IPS-18c (cell line): ENCODE data around the gene CCDC152.
"Not testable (repeated sequence)": the region's sequence is repeated elsewhere in the genome, so short reads cannot be mapped to it uniquely, and the experiment has no call there.

Experiments used
- H3K4me3 ChIP-seq: 2 replicates; pipeline ENCODE4 v1.7.0; 2013; ENCODE audit warnings: low read depth, mild to moderate bottlenecking, low read length, moderate library complexity; ENCODE audit not compliant: insufficient read depth
- H3K9me3 ChIP-seq: one replicate; pipeline ENCODE4 v1.6.1; 2013; ENCODE audit warnings: mild to moderate bottlenecking, low read length, moderate library complexity; ENCODE audit not compliant: control insufficient read depth, insufficient read depth

Gene CCDC152

DNA sequence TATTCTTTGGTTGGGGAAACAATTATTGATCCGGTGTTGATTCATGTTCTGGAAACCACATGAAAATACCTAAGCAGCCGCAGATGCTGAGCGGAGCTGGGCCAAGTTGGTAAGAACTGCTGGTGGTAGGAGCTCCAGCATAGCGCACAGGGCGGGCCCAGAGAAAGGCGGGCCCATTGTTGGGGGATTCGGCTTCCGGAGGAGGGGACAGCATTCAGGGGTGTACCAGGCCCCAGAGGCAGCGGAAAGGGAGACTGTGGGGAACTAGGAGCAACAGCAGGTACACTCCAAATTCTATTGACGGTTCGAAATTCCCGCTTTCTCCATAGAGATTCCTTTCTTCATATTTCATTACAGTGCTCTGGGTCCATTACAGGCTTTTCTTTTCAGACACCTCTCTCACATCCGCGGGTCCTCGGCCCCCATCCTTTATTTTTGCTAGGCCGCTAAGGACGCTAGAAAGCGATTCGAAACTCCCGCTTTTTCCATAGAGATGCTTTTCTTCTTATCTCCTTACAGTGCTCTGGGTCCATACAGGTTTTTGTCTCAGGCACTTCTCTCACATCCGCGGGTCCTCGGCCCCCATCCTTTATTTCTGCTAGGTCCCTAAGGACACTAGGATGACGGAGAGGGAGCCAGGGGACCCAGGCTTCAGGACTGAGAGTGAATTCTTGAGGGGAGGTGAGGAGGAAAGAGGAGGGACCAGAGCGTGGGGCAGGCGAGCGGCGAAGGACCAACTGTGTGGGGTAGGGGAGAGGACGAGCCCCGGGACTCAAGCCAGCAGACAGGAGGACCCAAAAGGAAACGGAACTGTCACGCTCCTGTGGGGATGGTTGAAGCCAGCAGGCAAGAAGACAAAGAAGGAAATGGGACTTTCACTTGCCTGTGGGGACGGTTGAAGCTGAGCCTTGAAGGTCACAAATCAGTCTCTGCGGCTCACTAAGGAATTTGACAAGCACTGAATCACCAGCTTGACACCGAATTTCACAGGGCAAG is at the start of gene CCDC152:
Gene CCDC152, plus strand, starts transcription at position 213 of the 996 bp plus-strand sequence. CDS start 2,304 bp downstream, outside the sequence.
- H3K4me3 ChIP-seq = peak within 1 kb of the TSS; percentile 53
- no peaks in the 10 kb centered on the region for H3K9me3 ChIP-seq

DNA sequence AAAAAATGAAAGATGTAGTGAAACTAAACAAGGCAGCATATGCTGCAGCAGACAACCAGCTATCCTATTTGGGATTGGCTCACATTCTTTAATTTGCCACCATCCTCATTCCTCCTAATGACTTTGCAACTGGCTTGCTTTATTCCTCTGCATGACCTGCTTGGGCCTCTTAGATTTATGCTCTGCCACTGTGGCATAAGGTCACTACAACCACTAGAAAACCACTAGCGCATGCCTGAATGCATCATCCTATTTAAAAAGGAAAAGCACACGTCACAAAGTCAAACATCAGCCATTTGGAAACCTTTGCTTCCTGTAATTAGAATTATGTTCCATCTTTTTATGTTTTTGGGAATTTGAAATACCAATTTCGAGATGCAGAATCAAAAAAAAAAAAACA is 40.8 kb upstream of the CCDC152 start:
- H3K9me3 ChIP-seq = no peaks in the 10 kb centered on the region
- H3K4me3 ChIP-seq = no peak overlapping the region

- Histone ChIP-seq H3K4me3 (no peak overlapping the region), H3K9me3 (no peaks in the 10 kb centered on the region)
These were observed 38.0 kb upstream of the CCDC152 start for GRCh38 chr5:42718591-42718990.

DNA sequence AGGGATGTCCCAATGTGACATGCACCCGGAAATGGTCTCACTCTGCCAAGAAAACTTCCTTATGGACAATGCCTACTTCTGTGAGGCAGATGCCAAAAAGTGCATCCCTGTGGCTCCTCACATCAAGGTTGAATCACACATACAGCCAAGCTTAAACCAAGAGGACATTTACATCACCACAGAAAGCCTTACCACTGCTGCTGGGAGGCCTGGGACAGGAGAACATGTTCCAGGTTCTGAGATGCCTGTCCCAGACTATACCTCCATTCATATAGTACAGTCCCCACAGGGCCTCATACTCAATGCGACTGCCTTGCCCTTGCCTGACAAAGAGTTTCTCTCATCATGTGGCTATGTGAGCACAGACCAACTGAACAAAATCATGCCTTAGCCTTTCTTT is 37.6 kb upstream of the CCDC152 start:
- no peak overlapping the region for H3K4me3 ChIP-seq
- no peaks in the 10 kb centered on the region for H3K9me3 ChIP-seq

- Histone ChIP-seq H3K4me3 (no peak overlapping the region), H3K9me3 (no peaks in the 10 kb centered on the region)
These were observed 36.4 kb upstream of the CCDC152 start for GRCh38 chr5:42720251-42720650.

GRCh38 chr5:42721484-42721883 is 35.1 kb upstream of the CCDC152 start:
- Histone ChIP-seq H3K4me3 (no peak overlapping the region), H3K9me3 (no peaks in the 10 kb centered on the region)

DNA sequence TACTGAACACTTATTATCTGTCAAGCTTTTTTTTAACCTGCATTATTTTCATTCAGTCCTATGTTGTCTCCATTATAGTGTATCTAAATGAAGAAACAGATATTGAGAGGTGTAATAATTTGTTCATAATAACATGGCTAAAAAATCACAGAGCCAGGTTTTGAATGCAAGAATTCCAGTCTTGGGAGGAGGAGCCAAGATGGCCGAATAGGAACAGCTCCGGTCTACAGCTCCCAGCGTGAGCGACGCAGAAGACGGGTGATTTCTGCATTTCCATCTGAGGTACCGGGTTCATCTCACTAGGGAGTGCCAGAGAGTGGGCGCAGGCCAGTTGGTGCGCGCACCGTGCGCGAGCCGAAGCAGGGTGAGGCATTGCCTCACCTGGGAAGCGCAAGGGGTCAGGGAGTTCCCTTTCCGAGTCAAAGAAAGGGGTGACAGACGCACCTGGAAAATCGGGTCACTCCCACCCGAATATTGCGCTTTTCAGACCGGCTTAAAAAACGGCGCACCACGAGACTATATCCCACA is 22.0 kb upstream of the CCDC152 start:
- not testable (repeated sequence) for H3K9me3 ChIP-seq, H3K4me3 ChIP-seq

GRCh38 chr5:42740920-42741319 is 15.7 kb upstream of the CCDC152 start:
- H3K4me3 ChIP-seq = no peak overlapping the region
- H3K9me3 ChIP-seq = no peaks in the 10 kb centered on the region

DNA sequence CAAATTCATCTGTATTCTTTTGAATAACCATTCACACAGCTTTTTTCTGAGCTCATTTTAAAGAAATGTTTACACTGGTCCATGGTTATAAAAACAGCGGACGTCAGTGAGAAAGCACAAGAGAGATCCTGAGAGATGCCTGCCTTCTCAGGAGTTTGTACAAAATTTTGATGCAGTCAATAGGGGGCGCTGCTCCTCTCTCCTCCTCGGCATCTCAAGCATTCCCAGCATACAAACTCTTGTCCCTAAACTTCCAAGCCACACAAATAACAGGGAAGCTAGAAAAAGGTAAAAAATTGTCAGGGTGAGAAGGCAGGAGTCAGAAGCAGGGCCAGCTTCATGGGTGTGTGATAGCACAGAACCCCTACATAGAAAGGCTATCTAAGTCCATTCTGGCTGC is 11.2 kb upstream of the CCDC152 start:
- H3K4me3 ChIP-seq = no peak overlapping the region

GRCh38 chr5:42745856-42746255 is 10.8 kb upstream of the CCDC152 start:
- Histone ChIP-seq H3K9me3 (no peaks in the 10 kb centered on the region), H3K4me3 (no peak overlapping the region)

More for the DNA sequence above, 11.2 kb upstream of the CCDC152 start:
- no peaks in the 10 kb centered on the region for H3K9me3 ChIP-seq

GRCh38 chr5:42749020-42749419 is 7.6 kb upstream of the CCDC152 start:
- H3K4me3 ChIP-seq = no peak overlapping the region
- no peaks in the 10 kb centered on the region for H3K9me3 ChIP-seq

DNA sequence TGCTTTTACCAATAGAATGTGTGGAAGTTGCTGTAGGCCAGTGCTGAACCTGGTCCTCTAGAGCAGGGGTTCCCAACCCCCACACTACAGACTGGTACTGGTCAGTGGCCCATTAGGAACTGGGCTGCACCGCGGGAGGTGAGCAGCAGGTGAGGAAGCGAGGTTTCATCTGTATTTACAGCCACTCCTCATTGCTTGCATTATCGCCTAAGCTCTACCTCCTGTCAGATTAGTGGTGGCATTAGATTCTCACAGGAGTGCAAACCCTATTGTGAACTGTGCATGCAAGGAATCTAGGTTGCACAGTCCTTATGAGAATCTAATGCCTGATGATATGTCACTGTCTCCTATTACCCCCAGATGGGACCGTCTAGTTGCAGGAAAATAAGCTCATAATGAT is 6.1 kb upstream of the CCDC152 start:
- H3K9me3 ChIP-seq = no peaks in the 10 kb centered on the region

DNA sequence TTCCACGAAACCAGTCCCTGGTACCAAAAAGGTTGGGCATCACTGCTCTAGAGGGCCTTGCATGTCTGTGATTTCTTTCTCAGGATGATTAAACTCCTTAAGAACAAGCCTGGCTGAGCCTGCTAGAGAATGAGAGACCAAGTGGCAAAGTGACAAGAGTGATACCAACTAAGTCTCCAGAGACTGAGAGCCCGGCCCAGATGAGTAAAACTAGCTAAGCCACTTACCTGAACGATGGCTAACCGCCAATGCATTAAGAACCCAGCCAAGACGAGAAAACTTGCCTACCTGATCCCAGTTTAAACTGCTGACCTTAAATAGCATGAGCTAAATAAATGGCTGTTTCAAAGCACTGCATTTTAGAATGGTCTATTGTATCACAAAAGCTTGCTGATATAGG is 5.6 kb upstream of the CCDC152 start:
- Histone ChIP-seq H3K9me3 (no peaks in the 10 kb centered on the region), H3K4me3 (no peak overlapping the region)

More for the DNA sequence above, 6.1 kb upstream of the CCDC152 start:
- no peak overlapping the region for H3K4me3 ChIP-seq

GRCh38 chr5:42753099-42753498 is 3.5 kb upstream of the CCDC152 start:
- no peak overlapping the region for H3K4me3 ChIP-seq
- H3K9me3 ChIP-seq = no peaks in the 10 kb centered on the region

DNA sequence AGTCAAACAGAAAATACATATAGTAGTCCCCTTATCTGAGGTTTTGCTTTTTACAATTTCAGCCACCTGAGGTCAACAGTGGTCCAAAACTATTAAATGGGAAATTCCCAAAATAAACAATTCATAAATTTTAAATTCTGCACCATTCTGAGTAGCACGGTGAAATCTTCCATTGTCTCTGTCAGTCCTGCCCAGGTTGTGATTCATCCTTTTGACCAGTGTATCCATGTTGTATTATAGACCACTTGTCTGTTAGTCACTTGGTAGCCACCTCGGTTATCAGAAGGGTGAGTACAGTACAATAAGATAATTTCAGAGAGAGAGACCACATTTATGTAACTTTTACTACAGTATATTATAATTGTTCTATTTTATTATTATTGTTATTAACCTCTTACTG is 2.8 kb downstream of the CCDC152 start:
- no peak overlapping the region for H3K4me3 ChIP-seq
- H3K9me3 ChIP-seq = no peaks in the 10 kb centered on the region

GRCh38 chr5:42760426-42760825 is 3.8 kb downstream of the CCDC152 start:
- Histone ChIP-seq H3K4me3 (no peak overlapping the region), H3K9me3 (no peaks in the 10 kb centered on the region)

DNA sequence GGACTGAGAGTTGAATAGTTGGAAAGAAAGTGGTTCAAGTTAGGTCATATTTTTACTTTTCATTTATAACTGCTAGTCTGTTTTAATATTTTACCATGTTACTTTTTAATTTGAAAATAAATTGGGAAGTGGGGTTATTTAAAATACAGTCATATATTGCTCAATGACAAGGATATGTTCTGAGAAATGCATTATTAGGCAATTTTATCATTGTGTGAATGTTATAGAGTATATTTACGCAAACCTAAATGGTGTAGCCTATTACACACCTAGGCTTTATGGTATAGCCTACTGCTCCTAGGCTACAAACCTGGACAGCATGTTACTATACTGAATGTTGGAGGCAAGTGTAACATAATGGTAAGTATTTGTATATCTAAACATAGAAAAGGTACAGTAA is 5.2 kb downstream of the CCDC152 start:
- Histone ChIP-seq H3K4me3 (no peak overlapping the region), H3K9me3 (no peaks in the 10 kb centered on the region)

GRCh38 chr5:42767491-42768105 is 11.0 kb downstream of the CCDC152 start:
- no peaks in the 10 kb centered on the region for H3K9me3 ChIP-seq
- H3K4me3 ChIP-seq = no peak overlapping the region
